ENCODE data around the gene ATRN.

The ATRN gene

GRCh38 chr20:3430376-3431069, 40.3 kb upstream of the ATRN start:
- H3K79me2 ChIP-seq (ENCODE audit: insufficient read depth, low read length): no peaks in the 10 kb centered on the region

DNA sequence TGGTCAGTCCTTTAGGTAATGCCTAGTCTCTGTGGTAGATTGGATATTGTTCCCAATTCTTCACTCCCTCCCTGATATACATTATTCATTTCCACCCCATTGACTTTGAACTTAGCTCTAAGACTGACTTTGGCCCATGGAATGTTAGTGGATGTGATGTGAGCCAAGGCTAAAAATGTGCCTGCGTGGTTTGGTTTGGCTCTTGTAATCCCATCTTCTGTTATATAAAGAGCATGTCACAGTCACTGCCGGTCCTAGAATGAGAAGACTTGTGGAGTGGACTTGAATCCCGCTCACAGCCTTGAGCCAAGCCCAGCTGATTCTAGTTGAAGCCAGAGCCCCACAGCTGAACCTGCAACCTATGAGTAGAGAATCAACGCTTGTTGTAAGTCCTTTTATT, 39.7 kb upstream of the ATRN start:
- Histone ChIP-seq H3K9me2 (ENCODE audit: low read depth, low read length) (no peaks in the 10 kb centered on the region), H3K79me2 (ENCODE audit: insufficient read depth, low read length) (no peaks in the 10 kb centered on the region), H3K9me3 (ENCODE audit: low read length) (no peaks in the 10 kb centered on the region), H3K4me1 (ENCODE audit: insufficient read depth, low read length, severe bottlenecking) (no peaks in the 10 kb centered on the region), H3F3A (ENCODE audit: insufficient read depth, low read length) (no peaks in the 10 kb centered on the region), H3K4me3 (ENCODE audit: low read depth, low read length, poor library complexity, severe bottlenecking) (no peak overlapping the region), H4K20me1 (ENCODE audit: insufficient read depth, low read length) (no peaks in the 10 kb centered on the region), H3K27ac (ENCODE audit: low read depth, low read length, poor library complexity, severe bottlenecking) (no peak overlapping the region), H2AFZ (ENCODE audit: low read length) (no peak overlapping the region), H3K27me3 (ENCODE audit: insufficient read depth, low read length) (no peaks in the 10 kb centered on the region; the same call in 1 of the 2 replicates), H3K9ac (ENCODE audit: low read length) (no peak overlapping the region), H3K36me3 (ENCODE audit: insufficient read depth, low read length) (no peaks in the 10 kb centered on the region), H3K4me2 (ENCODE audit: low read length) (no peak overlapping the region)
- TF ChIP-seq CTCF (IDR thresholded peaks at IDR 0.05; ENCODE audit: low read length) (no peak), EZH2 (IDR thresholded peaks at IDR 0.05; ENCODE audit: borderline replicate concordance, low read length) (no peak)

More at GRCh38 chr20:3430376-3431069, 40.3 kb upstream of the ATRN start:
- Histone ChIP-seq H3K4me1 (ENCODE audit: insufficient read depth, low read length, severe bottlenecking) (no peaks in the 10 kb centered on the region), H4K20me1 (ENCODE audit: insufficient read depth, low read length) (no peaks in the 10 kb centered on the region), H3K4me3 (ENCODE audit: low read depth, low read length, poor library complexity, severe bottlenecking) (no peak overlapping the region), H2AFZ (ENCODE audit: low read length) (no peak overlapping the region), H3K9ac (ENCODE audit: low read length) (no peak overlapping the region), H3K36me3 (ENCODE audit: insufficient read depth, low read length) (no peaks in the 10 kb centered on the region), H3K27ac (ENCODE audit: low read depth, low read length, poor library complexity, severe bottlenecking) (no peak overlapping the region), H3F3A (ENCODE audit: insufficient read depth, low read length) (no peaks in the 10 kb centered on the region), H3K9me3 (ENCODE audit: low read length) (no peaks in the 10 kb centered on the region), H3K9me2 (ENCODE audit: low read depth, low read length) (no peaks in the 10 kb centered on the region), H3K27me3 (ENCODE audit: insufficient read depth, low read length) (no peaks in the 10 kb centered on the region; the same call in 1 of the 2 replicates), H3K4me2 (ENCODE audit: low read length) (no peak overlapping the region)
- no peak for TF ChIP-seq EZH2 (IDR thresholded peaks at IDR 0.05; ENCODE audit: borderline replicate concordance, low read length)
- TF ChIP-seq CTCF (IDR thresholded peaks at IDR 0.05; ENCODE audit: low read length): no peak

DNA sequence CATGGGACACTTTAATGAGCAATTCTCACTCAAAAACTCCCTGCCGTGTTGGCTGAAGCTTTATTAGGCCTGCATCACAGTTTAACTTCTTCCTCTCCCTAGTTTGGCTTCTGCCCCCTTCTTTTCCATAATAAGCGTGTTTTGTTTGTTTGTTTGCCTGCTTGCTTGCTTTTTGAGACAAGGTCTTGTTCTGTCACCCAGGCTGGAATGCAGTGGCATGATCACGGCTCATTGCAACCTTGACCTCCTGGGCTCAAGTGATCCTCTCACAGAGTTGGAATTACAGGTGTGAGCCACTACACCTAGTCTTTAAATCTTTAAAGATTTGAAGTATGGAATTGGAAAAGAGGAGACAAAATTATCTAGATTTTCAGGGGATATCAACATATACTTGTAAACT, 38.0 kb upstream of the ATRN start:
- Histone ChIP-seq H3K79me2 (ENCODE audit: insufficient read depth, low read length) (no peaks in the 10 kb centered on the region), H3K4me1 (ENCODE audit: insufficient read depth, low read length, severe bottlenecking) (no peaks in the 10 kb centered on the region), H3K36me3 (ENCODE audit: insufficient read depth, low read length) (no peaks in the 10 kb centered on the region), H3K9me3 (ENCODE audit: low read length) (no peaks in the 10 kb centered on the region), H2AFZ (ENCODE audit: low read length) (no peak overlapping the region), H3K27me3 (ENCODE audit: insufficient read depth, low read length) (no peaks in the 10 kb centered on the region; the same call in 1 of the 2 replicates), H3F3A (ENCODE audit: insufficient read depth, low read length) (no peaks in the 10 kb centered on the region), H3K27ac (ENCODE audit: low read depth, low read length, poor library complexity, severe bottlenecking) (no peak overlapping the region), H3K9ac (ENCODE audit: low read length) (no peak overlapping the region), H4K20me1 (ENCODE audit: insufficient read depth, low read length) (no peaks in the 10 kb centered on the region), H3K4me2 (ENCODE audit: low read length) (no peak overlapping the region), H3K4me3 (ENCODE audit: low read depth, low read length, poor library complexity, severe bottlenecking) (no peak overlapping the region), H3K9me2 (ENCODE audit: low read depth, low read length) (no peaks in the 10 kb centered on the region)
- TF ChIP-seq EZH2 (IDR thresholded peaks at IDR 0.05; ENCODE audit: borderline replicate concordance, low read length) (no peak), CTCF (IDR thresholded peaks at IDR 0.05; ENCODE audit: low read length) (no peak)

Measured in OCI-LY1 (cell line).